ENCODE results near the gene PDE4D.

DNA sequence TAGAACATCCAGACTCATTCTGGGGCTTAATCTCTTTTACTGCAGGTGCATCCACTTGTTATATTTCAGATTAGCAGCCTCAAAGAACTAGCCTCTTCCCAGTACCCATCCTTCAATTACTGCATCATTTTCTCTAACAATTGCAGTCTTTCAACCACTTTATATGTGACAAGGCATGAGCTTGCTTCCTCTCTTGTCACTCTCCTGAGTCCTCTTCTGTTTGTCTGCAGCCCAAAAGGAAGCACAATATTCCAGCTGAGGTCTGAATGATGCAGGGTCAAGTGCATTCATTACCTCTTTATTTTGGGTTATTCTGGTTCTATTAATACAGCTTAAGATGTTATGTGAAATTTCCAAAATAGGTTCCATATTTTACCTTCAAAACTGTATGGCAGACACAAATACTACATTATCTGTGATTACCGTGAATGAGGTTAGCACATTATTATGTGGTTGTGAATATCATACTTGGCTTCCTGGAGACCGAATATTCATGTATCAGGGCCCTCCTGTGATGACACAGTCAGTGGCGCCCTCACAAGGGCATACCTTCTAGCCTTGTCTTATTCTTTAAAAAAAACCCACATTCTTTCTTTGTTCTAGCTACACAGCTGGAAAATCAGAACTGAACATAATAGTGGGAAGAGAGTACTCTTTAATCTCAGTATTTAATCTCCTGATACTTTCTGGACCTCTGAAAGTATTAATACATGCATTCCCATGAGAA lies 323.8 kb downstream of the PDE4D start:
- TF ChIP-seq PATZ1 (CRISPR knock-in tag; IDR thresholded peaks at IDR 0.05; ENCODE audit: borderline replicate concordance) (no peak), RARB (CRISPR knock-in tag; IDR thresholded peaks at IDR 0.05) (no peak), ARNTL (CRISPR knock-in tag; IDR thresholded peaks at IDR 0.05; ENCODE audit: borderline replicate concordance, low read depth) (no peak), ISL1 (CRISPR knock-in tag; IDR thresholded peaks at IDR 0.05) (no peak), CREB5 (CRISPR knock-in tag; IDR thresholded peaks at IDR 0.05; ENCODE audit: low read depth) (no peak), ZNF70 (CRISPR knock-in tag; IDR thresholded peaks at IDR 0.05) (no peak), PPARA (CRISPR knock-in tag; IDR thresholded peaks at IDR 0.05; ENCODE audit: borderline replicate concordance) (no peak), OSR1 (CRISPR knock-in tag; IDR thresholded peaks at IDR 0.05) (no peak), ZFP30 (CRISPR knock-in tag; IDR thresholded peaks at IDR 0.05) (no peak), TOX (CRISPR knock-in tag; IDR thresholded peaks at IDR 0.05; ENCODE audit: borderline replicate concordance) (no peak), ZC3H10 (CRISPR knock-in tag; IDR thresholded peaks at IDR 0.05) (no peak), ZFP3 (CRISPR knock-in tag; IDR thresholded peaks at IDR 0.05) (no peak)
- TF ChIP-seq, protein P1, sequence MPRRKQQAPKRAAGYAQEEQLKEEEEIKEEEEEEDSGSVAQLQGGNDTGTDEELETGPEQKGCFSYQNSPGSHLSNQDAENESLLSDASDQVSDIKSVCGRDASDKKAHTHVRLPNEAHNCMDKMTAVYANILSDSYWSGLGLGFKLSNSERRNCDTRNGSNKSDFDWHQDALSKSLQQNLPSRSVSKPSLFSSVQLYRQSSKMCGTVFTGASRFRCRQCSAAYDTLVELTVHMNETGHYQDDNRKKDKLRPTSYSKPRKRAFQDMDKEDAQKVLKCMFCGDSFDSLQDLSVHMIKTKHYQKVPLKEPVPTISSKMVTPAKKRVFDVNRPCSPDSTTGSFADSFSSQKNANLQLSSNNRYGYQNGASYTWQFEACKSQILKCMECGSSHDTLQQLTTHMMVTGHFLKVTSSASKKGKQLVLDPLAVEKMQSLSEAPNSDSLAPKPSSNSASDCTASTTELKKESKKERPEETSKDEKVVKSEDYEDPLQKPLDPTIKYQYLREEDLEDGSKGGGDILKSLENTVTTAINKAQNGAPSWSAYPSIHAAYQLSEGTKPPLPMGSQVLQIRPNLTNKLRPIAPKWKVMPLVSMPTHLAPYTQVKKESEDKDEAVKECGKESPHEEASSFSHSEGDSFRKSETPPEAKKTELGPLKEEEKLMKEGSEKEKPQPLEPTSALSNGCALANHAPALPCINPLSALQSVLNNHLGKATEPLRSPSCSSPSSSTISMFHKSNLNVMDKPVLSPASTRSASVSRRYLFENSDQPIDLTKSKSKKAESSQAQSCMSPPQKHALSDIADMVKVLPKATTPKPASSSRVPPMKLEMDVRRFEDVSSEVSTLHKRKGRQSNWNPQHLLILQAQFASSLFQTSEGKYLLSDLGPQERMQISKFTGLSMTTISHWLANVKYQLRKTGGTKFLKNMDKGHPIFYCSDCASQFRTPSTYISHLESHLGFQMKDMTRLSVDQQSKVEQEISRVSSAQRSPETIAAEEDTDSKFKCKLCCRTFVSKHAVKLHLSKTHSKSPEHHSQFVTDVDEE (CRISPR knock-in tag; IDR thresholded peaks at IDR 0.05), result no peak

Measured in SK-N-SH treated with all-trans-retinoic acid at 6 μM for 48 hours (cell line).